Stimulated activated CD8-positive, alpha-beta memory T cell treated with anti-CD3 and anti-CD28 coated beads, Interleukin-4, amount 100 ng/mL, for 4 hours (primary cell): ENCODE results near the gene NUDT4.
"Not testable (repeated sequence)": the region's sequence is repeated elsewhere in the genome, so short reads cannot be mapped to it uniquely, and the experiment has no call there.

Experiments used
- DNase-seq, 2 donors: peaks; one replicate each; pipeline ENCODE4 v3.0.0-alpha.2; 2020; ENCODE audit warnings: low read depth in 2 of 2, low spot score in 1 of 2

The NUDT4 gene

DNA sequence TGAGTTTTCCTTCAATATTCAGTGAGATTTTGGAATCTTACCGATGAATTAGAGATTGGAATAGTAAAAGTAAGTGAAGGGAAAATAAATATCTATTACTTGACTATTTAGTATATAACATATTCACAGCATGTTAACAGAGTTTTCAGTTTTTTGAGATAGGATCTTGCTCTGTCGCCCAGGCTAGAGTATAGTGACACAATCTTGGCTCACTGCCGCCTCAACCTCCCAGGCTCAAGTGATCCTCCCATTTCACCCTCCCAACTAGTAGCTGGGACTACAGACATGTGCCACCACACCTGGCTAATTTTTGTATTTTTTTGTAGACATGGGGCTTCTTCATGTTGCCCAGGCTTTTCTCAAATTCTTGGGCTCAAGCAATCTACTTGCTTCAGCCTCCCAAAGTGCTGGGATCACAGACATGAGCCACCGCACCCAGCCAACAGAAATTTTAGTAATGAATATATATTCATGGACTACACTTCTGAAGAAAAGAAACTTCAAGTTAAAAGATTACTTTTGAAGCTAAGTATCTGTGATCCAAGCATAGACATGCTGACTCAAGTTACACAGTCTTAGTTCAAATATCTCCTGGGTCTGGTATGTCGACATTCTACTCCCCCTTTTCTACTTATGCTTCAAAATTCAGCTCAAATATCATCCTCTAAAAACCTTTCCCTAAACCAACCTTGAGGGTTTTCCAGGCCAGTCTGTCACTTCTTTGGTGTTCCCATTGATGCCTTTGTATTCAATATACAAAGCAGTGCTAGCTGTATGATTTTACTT lies 50.2 kb downstream of the NUDT4 start:
- DNase-seq: no peak

GRCh38 chr12:93429448-93429847 lies 51.7 kb downstream of the NUDT4 start:
- DNase-seq: no peak

GRCh38 chr12:93429852-93430251 lies 52.1 kb downstream of the NUDT4 start:
- no peak for DNase-seq

DNA sequence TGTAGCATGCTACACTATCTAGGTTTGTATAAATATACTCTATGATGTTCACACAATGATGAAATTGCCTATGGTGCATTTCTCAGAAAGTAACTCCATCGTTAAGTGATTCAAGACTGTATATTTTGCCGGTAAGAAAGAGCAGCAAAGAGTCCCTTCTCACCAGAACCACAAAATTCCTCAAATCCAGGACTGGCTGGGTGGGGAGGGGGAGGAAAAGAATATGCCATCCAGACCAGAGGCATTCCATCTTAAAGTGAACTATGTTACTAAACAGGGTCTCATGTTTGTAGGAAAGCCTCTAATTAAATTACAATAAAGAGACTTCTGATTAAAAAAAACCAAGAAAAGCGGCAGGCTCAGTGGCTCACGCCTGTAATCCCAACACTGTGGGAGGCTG lies 52.6 kb downstream of the NUDT4 start:
- no peak for DNase-seq

DNA sequence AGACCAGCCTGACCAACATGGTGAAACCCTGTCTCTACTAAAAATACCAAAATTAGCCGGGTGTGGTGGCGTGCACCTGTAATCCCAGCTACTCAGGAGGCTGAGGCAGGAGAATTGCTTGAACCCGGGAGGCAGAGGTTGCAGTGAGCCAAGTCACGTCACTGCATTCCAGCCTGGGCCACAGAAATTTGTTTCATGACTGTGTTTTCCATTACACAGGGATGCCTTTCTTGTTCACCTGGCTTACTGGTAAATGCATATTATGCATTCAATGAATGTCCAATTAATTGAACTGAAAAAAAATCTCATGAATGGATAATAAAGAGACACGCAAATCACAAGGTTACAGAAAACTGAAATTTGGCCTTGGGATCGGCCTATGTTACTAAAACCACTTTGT lies 54.3 kb downstream of the NUDT4 start:
- DNase-seq: not testable (repeated sequence)

DNA sequence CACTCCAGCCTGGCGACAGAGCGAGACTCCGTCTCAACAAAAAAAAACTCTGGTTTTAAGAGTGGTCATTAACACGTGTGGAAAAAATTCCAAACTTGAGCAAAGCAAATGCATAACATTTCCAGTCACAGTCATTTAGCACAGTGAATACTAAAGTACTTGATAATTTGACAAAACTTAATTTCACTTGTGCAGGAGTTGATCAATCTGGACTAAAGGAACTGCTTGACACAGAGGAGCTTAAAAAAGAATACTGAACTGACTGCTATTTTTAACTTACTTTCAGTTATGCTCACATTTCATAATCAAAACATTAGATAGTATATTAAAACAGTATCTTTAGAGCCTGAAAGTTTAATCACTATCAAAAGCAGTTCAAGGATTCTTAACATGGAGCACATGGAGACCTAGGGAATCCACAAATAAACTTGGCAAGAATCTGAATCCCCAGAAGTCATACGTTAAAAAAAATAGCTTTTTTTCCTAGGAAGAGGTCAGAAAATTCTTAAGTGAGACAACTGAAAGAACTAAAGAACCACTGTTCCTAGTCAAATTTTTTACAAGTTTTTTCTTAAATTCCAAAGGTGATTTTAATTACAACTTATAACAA lies 56.6 kb downstream of the NUDT4 start:
- no peak for DNase-seq

DNA sequence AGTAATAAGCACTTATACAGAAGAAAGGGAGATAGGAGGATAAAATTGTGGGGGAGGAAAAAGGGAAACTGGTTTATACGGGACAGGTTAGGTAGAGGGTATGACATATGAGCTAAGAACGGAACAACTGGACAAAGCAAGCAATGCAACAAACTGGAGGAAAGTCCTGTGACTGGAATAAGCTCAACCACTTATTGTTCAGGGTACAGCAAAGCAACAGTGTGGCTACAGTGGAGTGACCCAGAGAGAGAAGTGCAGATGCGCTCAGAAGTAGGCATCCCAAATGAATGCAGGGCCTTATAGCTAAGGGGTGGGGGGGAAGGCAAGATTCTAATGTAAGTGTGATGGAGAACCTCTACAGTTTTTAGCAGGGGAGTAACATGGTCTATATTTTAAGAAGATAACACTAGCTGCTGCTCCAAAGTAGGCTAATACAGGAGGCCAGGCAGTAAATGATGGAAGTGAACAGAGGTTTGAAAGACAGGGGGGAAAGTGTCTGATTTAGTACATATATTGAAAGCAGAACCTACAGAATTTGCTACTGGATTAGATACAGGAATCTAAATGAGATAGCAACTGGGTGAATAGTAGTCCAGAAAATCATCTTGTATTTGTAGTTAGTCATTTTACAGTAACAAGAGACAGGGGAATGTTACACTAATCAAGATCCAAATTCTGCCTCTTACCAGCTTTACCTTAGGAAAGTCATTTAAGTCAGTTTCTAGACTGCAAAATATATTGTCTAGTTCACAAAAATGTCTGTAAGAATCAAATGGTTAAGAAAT lies 60.7 kb downstream of the NUDT4 start:
- no peak for DNase-seq

- DNase-seq: no peak
These were observed 62.5 kb downstream of the NUDT4 start for GRCh38 chr12:93440043-93440835.

DNA sequence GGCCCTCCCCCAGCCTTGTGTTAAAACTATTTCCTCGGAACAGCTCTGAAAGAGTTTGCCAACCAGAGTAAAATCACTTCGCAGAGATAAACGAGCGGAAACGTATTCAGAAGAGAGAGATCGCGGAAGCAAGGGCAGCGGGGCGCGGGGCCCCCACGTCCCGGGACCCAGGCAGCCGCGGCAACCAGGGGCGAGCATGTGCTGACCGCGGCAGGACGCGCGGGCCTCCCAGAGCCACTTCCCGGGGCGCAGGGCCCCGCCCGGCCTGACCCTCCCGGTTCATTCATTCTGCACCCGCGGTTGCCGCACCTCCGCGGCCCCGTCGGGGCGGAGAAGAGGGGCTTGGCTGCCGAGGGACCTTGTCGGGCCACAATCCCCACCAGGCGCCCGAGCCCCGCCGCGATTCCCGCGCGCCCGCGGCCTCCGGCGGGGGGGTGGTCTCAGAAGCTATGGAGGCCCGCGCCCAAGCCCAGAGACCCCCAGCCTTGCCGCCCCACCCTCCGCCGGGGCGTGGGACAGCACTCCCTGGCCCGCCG lies 63.4 kb downstream of the NUDT4 start:
- no peak for DNase-seq

GRCh38 chr12:93441617-93442410 lies 64.1 kb downstream of the NUDT4 start, which contains the start of gene UBE2N:
TSS of gene UBE2N (minus strand) at chr12:93441947. CDS start at chr12:93441884, 63 bp downstream.
- peak; percentile 88 to 93 for DNase-seq

DNA sequence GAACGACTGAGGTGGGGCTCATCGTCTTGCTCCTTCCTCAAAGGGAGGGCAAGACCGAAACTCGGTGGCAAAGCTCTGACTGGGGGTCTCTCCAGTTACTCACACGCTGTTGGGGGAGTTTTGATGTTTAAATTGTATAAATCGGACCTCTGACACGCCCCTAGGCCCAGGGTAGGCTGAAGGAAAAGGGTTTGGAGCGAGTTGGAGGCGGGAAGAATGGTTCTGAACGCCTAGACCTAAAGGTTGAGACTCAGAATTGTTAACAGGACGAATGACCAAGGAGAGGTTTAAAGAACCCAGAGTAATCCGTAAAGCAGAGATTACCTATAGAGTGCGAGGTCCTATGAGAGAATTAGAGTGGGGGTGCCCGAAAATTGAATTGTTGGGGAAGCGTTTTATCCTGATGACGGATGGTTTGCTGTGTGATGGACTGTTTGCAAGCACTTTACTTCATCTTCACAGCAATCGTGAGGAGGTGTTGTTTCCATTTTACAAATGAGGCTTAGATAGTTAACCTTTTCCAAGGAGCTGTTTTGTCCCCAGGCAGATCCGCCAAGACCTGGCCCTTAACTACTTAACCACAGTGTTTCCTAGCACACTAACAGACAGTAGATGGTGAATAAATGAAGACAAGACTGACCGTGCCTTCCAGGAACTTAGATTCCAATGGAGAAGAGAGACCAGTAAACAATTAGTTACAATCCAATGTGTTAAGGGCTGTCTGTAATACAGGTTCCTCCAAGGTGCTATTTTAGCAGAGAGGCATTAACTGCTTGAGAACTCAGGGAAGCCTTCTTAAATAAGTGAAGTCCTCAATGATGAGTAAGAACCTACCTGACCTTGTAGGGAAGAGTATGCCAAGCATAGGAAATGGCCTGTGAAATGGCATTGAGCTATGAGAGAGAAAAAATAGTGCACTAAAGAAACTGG lies 65.0 kb downstream of the NUDT4 start:
- no peak for DNase-seq

- no peak for DNase-seq
These were observed 65.9 kb downstream of the NUDT4 start for GRCh38 chr12:93443576-93443975.

DNA sequence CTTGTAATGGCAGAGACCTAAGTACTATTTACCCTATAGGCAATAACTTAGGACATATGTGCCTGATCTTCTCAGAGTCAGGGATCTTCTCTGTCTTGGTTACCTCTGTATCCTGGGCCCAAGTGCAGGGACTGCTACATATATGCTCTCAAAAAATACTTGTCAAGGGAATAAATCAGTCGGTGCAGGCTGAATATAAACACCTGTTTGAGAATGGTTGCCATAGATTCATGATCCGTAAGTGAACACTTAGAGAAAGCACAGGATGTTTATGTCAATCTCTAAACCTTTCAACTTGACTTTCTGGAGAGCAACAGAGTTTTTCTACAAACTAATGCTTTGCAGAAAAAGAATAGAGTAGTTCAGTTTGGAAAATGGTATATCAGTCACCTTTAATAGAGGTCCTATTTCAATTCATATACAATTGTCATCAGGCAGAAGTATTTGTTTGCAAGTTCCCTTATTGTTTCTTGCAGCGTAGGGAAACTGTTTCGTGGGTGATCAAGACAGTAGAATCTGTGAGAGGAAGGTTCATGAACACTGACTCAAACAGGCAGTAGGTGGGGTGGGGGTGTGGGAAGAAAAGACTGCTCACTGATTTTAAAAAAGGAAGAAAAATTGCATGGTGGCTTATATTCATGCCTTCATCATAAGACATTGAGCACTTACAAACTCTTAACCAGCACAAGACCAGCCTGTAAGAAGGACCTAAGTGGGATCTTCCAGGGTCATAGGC lies 70.0 kb downstream of the NUDT4 start:
- DNase-seq: no peak

DNA sequence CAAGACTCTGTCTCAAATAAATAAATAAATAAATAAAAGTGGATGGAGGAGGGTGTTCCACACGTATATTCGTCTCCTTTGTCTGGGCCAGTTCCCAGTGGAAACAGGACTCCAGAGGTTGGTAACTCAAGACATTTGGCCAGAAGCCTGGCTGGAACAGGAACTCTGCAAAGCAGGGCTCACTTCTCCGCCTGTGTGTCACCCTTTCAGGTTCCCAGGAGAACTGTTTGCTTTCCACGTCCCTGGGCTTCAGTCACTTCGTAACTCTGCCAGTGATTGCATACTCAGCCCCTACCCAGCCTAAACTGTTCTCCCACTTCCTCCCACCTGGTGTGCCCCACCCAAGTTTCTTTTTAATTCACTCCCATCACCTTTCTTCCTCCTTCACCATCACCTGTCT lies 71.1 kb downstream of the NUDT4 start:
- DNase-seq: no peak

GRCh38 chr12:93449277-93449676 lies 71.6 kb downstream of the NUDT4 start:
- DNase-seq: no peak

- no peak for DNase-seq
These were observed 73.9 kb downstream of the NUDT4 start for GRCh38 chr12:93451423-93452158.

DNA sequence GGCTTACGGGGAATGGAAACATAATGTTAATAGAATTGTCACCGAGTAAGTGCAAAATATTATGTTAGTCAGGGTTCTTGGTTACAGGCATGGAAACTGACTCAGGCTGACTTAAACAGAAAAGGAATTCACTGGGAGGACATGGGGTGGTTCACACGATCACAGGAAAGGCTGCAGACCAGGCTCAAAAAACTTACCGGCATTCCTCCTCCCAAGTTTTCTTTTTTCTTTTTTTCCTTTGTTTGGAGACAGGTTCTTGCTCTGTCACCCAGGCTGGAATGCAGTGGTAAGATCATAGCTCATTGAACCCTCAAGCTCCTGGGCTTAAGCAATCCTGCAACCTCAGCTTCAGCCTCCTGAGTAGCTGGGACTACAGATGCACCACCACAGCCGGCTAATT lies 75.9 kb downstream of the NUDT4 start:
- DNase-seq: no peak

DNA sequence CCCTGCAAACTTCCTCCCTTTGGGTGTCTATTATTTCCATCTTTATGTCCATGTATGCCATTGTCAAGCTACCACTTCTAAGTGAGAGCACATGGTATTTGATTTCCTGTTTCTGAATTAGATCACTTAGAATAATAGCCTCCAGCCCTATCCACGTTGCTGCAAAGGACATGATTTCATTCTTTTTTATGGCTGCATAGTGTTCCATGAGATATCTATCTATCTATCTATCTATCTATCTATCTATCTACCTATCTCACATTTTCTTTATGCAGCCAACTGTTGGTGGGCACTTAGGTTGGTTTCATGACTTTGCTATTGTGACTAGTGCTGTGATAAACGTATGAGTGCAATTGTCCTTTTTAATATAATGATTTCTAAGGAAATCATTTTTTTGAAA lies 78.4 kb downstream of the NUDT4 start:
- no peak for DNase-seq
